HUES48 (cell line): ENCODE results near the gene TCTA.

Source experiments
- H3K27ac ChIP-seq: one replicate; pipeline ENCODE4 v1.7.0; 2013; ENCODE audit warnings: low read depth, low read length, inconsistent platforms
- H3K27me3 ChIP-seq: 2 replicates; pipeline ENCODE4 v1.6.1; 2013; ENCODE audit warnings: mild to moderate bottlenecking, low read length; ENCODE audit not compliant: control insufficient read depth, insufficient read depth
- H3K36me3 ChIP-seq: 2 replicates; pipeline ENCODE4 v1.6.1; 2013; ENCODE audit warnings: low read length; ENCODE audit not compliant: control insufficient read depth, insufficient read depth
- H3K4me1 ChIP-seq: 2 replicates; pipeline ENCODE4 v1.6.1; 2013; ENCODE audit warnings: mild to moderate bottlenecking, low read length; ENCODE audit not compliant: control insufficient read depth, insufficient read depth
- H3K4me3 ChIP-seq: 2 replicates; pipeline ENCODE4 v1.5.1; 2013; ENCODE audit warnings: mild to moderate bottlenecking, low read depth, low read length
- H3K9ac ChIP-seq: 2 replicates; pipeline ENCODE4 v1.6.1; 2013; ENCODE audit warnings: mild to moderate bottlenecking, low read depth, low read length, moderate library complexity
- H3K9me3 ChIP-seq: 2 replicates; pipeline ENCODE4 v1.6.1; 2013; ENCODE audit warnings: low read length; ENCODE audit not compliant: control insufficient read depth, insufficient read depth

Gene TCTA

GRCh38 chr3:49410846-49411534 lies 1.2 kb upstream of the TCTA start:
- peak overlapping the region; percentile 95 for H3K9ac ChIP-seq
- no peaks in the 10 kb centered on the region for H3K9me3 ChIP-seq
- H3K36me3 ChIP-seq: peaks cover 13% of the 10 kb centered on the region; the same call in 1 of the 2 replicates
- peaks cover 11% of the 10 kb centered on the region; the same call in 1 of the 2 replicates for H3K4me1 ChIP-seq
- no peaks in the 10 kb centered on the region for H3K27me3 ChIP-seq
- H3K4me3 ChIP-seq: peak overlapping the region; percentile 82
- peak overlapping the region; percentile 97 for H3K27ac ChIP-seq

DNA sequence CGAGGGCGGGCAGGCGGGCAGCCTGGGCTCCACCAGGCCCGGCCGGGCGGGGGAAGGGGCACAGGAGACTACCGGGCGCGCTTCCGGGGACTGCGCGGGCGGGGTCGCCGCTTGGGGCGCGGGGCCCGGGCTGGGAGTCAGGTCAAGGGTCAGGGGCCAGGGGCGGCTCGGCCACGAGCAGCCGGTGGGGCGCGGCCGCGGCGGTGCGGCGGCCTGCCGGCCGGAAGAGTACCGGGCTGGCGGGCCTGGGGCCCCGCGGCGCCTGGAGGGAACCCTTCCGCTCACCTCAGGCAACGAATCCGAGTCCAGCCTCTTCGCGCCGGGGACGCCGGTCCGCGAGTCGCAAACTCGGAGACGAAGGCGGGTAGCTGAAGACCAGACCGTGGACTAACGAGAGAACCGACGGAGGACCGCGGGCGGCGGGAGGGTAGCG lies 672 bp upstream of the TCTA start:
- no peaks in the 10 kb centered on the region for H3K27me3 ChIP-seq
- peak overlapping the region; percentile 97 for H3K27ac ChIP-seq
- peaks cover 11% of the 10 kb centered on the region; the same call in 1 of the 2 replicates for H3K4me1 ChIP-seq

GRCh38 chr3:49412632-49413337 lies 562 bp downstream of the TCTA start:
- peak overlapping the region; percentile 82 for H3K4me3 ChIP-seq
- H3K9me3 ChIP-seq: no peaks in the 10 kb centered on the region
- peak overlapping the region; percentile 97 for H3K27ac ChIP-seq
- H3K4me1 ChIP-seq: peaks cover 11% of the 10 kb centered on the region; the same call in 1 of the 2 replicates
- H3K36me3 ChIP-seq: peaks cover 24% of the 10 kb centered on the region; the same call in 1 of the 2 replicates
- peak overlapping the region; percentile 74 for H3K9ac ChIP-seq
- H3K27me3 ChIP-seq: no peaks in the 10 kb centered on the region

More for the DNA sequence above, 672 bp upstream of the TCTA start:
- Histone ChIP-seq H3K36me3 (peaks cover 18% of the 10 kb centered on the region; the same call in 1 of the 2 replicates), H3K4me3 (peak overlapping the region; percentile 82), H3K9ac (peak overlapping the region; percentile 95), H3K9me3 (no peaks in the 10 kb centered on the region)

DNA sequence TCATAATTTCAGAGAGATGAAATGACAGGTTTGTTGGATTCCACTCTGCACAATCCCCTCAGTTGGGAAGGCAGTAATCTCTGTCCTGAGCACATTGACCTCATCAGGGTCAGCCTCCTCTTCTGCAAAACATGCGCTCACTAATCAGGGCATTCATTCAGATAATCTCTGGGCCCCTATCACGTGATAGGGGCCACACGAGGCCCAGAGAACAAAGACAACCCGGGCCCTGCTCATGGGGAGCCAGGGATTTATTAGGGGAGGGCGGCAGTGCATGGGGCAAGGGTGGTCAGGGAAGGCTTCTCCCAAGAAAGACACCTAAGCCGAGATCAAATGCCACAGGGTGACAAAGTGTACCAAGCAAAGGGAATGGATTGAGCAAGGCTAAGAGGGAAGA lies 1.1 kb downstream of the TCTA start:
- Histone ChIP-seq H3K9me3 (no peaks in the 10 kb centered on the region), H3K4me3 (no peak overlapping the region), H3K9ac (no peak overlapping the region), H3K4me1 (peaks cover 11% of the 10 kb centered on the region; the same call in 1 of the 2 replicates), H3K36me3 (peaks cover 24% of the 10 kb centered on the region; the same call in 1 of the 2 replicates), H3K27me3 (no peaks in the 10 kb centered on the region), H3K27ac (no peak overlapping the region)

DNA sequence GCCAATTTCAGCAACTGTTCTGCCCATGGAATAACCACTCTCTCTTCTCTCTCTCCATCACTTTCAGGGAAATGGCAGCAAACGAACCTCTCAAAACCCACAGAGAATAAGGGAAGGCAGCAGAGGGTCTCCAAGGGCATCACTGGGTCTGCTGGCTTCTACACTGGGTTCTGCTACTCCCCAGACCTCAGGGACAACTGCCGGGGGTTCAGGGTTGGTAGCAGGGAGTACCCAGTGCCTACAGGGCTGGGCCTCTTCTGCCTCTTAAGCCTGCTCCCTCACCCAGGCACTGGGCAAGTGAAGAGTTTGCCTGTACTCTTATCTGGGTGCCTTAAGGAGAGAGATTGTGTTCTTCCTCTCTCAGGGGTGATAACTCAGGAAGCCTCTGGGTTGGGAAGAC lies 2.5 kb downstream of the TCTA start:
- Histone ChIP-seq H3K4me1 (peaks cover 6% of the 10 kb centered on the region; the same call in 1 of the 2 replicates), H3K4me3 (no peak overlapping the region)

GRCh38 chr3:49415931-49416601 lies 3.8 kb downstream of the TCTA start:
- Histone ChIP-seq H3K4me1 (no peaks in the 10 kb centered on the region), H3K4me3 (no peak overlapping the region), H3K9me3 (no peaks in the 10 kb centered on the region), H3K27ac (no peak overlapping the region), H3K9ac (no peak overlapping the region), H3K36me3 (peaks cover 24% of the 10 kb centered on the region; the same call in 1 of the 2 replicates), H3K27me3 (no peaks in the 10 kb centered on the region)

More for the DNA sequence above, 2.5 kb downstream of the TCTA start:
- no peak overlapping the region for H3K27ac ChIP-seq
- H3K9me3 ChIP-seq: no peaks in the 10 kb centered on the region
- H3K27me3 ChIP-seq: no peaks in the 10 kb centered on the region
- no peak overlapping the region for H3K9ac ChIP-seq
- H3K36me3 ChIP-seq: peaks cover 24% of the 10 kb centered on the region; the same call in 1 of the 2 replicates

- Histone ChIP-seq H3K9me3 (no peaks in the 10 kb centered on the region), H3K9ac (no peak overlapping the region), H3K27ac (no peak overlapping the region), H3K36me3 (peaks cover 24% of the 10 kb centered on the region; the same call in 1 of the 2 replicates), H3K27me3 (no peaks in the 10 kb centered on the region), H3K4me3 (no peak overlapping the region), H3K4me1 (peaks cover 7% of the 10 kb centered on the region; the same call in 1 of the 2 replicates)
Measured at GRCh38 chr3:49416867-49417266, 4.6 kb downstream of the TCTA start.

GRCh38 chr3:49417516-49418120 lies 5.4 kb downstream of the TCTA start:
- peaks cover 9% of the 10 kb centered on the region for H3K4me1 ChIP-seq
- no peaks in the 10 kb centered on the region for H3K27me3 ChIP-seq
- peaks cover 24% of the 10 kb centered on the region; the same call in 1 of the 2 replicates for H3K36me3 ChIP-seq
- H3K4me3 ChIP-seq: no peak overlapping the region
- no peak overlapping the region for H3K27ac ChIP-seq
- H3K9ac ChIP-seq: no peak overlapping the region
- H3K9me3 ChIP-seq: no peaks in the 10 kb centered on the region

- H3K9ac ChIP-seq: peak overlapping the region; percentile 77
- peak overlapping the region; percentile 92 for H3K27ac ChIP-seq
- H3K36me3 ChIP-seq: peaks cover 13% of the 10 kb centered on the region; the same call in 1 of the 2 replicates
- H3K9me3 ChIP-seq: no peaks in the 10 kb centered on the region
- H3K27me3 ChIP-seq: no peaks in the 10 kb centered on the region
- H3K4me1 ChIP-seq: peaks cover 14% of the 10 kb centered on the region
- peak overlapping the region; percentile 74 for H3K4me3 ChIP-seq
Measured at GRCh38 chr3:49421890-49422378, 9.7 kb downstream of the TCTA start.
